GM12874 (cell line): ENCODE measurements around the gene ENGASE.

Experiments used
- CTCF ChIP-seq: IDR thresholded peaks from 2 replicates; pipeline ENCODE4 v1.5.1; 2011; ENCODE audit warnings: low read depth, mild to moderate bottlenecking, control low read depth, low read length, moderate library complexity; ENCODE audit not compliant: insufficient read depth

Gene ENGASE

GRCh38 chr17:79112471-79112870 lies 37.8 kb downstream of the ENGASE start:
- TF ChIP-seq CTCF = no peak

- no peak for TF ChIP-seq CTCF
These were observed 39.3 kb downstream of the ENGASE start for GRCh38 chr17:79113699-79114457.

DNA sequence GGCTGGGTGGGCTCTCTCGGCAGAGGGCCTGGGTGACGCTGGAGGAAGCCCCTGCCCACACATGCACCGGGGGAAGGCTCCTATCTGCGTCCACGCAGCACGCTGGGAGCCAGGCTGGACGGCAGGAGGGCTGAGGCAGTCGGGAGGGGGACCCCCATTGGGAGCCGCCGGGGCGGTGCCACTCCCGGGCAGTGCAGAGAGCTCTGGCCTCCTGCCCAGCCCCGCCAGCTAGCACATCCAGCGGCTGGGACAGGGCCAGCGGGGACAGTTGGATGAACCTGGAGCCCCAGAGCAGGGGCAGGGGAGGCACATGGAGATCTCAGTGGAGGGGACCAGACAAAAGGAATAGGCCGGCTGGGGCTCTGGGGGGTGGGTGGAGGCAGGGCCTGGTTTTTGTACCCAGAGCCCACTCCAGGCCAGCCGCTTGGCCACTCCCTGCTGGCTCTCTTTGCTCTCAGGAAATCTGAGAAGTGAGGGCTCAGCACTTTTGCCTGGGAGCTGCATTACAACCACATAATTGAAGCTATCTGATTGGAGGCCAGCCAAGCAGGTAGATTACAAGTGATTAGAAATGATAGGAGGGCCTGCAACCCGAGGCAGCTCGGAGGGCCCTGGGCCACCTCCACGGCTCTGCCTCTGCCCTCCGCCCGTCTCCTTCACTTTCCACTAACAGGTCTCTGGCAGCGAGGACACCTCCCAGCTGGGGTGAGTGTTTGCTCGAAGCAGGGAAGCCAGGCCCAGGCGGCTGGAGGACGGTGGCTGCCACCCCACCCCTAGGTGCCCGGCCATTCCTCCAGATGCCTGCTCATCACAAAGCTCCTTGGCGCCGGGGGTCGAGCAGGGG lies 40.1 kb downstream of the ENGASE start:
- no peak for TF ChIP-seq CTCF

DNA sequence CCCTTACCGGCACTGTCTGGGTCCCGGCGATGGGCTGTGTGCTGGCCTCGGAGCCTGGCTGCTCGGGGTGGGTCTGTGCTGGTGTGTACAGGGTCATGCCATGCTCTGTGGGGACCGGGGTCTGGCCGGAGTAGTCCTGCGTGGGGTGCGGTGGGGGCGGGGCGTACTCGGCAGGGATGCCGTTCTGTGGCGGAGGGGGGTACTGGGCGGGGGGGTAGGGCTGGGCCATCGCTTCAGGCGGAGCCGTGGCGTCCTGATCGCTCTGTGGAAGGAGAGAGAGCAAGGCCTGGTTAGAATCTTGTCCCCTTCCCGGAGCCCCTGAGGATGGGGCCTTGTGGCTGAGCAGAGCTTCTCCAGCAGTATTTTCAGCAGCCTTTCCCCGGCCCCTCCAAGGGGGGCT lies 40.9 kb downstream of the ENGASE start:
- TF ChIP-seq CTCF = no peak

DNA sequence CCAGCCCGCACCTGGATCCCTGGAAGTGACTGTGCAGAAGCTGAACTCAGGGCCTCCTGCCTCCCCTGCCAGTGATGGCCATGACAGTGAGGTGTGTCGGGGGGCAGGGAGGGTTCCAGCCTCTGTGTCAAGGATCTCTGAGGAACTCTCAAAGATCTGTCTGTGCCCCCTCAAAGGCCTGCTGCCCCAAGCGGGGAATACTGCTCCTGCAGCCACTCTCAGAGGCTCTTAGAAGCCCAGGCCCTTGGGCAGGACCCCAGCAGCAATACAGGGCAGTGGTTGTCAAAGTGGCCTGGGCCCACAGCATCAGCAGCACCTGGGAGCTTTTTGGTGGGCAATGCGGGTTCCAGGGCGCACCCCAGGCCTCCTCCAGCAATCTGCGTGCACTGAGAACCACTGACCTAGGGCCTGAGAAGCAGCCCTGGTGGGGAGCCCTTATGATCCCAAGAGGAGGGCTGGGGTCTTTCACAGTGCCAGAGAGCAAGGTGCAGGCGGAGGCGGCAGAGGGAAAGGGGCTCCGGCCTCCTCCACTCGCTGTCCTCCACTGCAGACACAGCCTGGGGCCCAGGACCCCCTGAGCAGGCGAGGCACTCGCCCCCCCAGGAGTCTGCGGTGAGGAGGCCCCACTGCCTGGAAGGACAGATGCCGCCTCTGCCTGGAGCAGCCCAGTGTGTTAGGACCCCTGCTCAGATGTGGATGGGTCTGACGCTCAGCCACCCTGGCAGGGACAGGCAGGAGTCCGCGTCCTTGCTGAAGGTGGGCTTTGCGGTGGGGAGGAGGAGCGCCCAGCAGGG lies 42.1 kb downstream of the ENGASE start:
- TF ChIP-seq CTCF = 0 out of 2 replicates have a peak, but pooled peaks have one; percentile 5

DNA sequence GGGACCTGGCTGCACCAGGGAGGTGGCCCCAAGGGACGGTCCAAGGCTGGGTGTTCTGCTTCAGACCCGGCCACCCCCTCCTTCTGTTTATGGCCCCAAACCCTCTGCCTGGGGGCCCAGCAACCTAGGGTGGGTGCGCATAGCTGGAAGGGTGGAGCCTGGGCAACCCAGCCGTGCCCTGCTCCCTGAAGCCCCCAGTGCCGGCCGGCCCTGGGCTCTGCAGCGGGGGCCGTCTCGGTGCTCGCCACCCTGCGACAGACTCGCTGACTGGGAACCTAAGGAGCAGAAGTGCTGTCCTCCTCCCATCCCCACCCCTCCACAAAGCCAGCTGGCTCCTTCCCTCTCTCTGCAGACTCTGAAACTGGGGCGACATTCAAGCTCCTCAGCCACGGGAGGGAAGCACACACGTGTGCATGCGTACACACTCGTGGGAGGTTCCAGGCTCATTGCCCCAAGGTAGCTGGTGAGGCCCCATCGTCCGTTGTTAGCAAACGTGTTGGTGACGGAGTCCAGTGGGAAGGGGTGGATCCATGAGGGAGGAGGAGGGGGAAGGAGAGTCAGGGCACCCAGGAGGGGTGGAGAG lies 43.4 kb downstream of the ENGASE start:
- TF ChIP-seq CTCF = no peak
